Putamen (tissue), 1 donor: ENCODE results near the gene ALPL.

ENCODE experiments used
- DNase-seq: peaks from one replicate; pipeline ENCODE4 v3.0.0-alpha.2; 2016; ENCODE audit warnings: low spot score

Gene ALPL

DNA sequence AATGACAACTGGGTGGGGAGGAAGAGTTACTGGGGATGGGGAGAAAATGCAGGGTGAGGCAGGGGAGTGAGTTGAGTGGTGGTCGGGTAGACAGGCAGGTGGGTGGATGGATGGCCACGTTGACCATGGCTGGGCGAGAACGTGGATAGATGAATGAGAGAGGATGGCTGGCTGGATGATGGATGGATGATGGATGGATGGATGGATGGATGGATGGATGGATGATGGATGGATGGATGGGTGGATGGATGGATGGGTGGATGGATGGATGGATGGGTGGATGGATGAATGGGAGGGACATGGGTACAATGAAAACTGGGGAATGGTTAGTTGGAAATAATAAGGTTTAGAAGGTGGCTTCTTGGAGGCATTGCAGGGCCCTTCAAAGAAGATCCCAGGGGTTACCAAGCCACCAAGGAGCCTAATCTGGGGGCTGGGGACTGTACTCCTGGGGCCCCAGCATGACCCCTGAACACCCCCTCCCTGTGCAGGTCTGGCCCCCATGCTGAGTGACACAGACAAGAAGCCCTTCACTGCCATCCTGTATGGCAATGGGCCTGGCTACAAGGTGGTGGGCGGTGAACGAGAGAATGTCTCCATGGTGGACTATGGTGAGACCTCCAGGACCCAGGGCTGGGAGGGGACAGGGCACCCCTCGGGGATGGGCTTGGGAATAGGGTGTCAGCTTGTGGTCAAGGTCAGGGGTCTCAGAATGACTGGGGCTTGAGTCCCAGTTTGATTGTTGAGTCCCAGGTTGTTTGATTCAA, 67.0 kb downstream of the ALPL start:
- no peak for DNase-seq

DNA sequence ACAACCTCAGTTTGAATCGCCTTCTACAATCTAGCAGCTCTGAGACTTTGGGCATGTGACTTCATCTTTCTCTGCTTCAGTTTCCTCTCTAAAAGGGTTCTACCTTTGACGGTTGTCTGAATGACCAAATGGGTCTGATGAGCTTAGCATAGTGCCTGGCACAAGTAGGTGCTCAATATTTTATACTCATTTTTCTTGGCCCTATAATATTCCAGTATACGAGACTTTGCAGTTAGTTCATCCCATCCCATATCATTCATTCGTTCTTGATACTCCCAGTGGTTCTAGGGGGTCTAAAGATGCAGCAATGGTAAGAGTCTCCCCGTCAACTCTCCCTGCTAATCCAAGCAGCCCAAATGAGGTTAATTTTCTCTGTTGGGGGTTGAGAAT, 67.6 kb downstream of the ALPL start:
- no peak for DNase-seq

DNA sequence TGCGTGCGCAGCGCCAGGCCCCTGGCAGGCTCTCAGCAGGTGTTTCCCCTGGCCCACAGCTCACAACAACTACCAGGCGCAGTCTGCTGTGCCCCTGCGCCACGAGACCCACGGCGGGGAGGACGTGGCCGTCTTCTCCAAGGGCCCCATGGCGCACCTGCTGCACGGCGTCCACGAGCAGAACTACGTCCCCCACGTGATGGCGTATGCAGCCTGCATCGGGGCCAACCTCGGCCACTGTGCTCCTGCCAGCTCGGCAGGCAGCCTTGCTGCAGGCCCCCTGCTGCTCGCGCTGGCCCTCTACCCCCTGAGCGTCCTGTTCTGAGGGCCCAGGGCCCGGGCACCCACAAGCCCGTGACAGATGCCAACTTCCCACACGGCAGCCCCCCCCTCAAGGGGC, 68.1 kb downstream of the ALPL start:
- DNase-seq = no peak

DNA sequence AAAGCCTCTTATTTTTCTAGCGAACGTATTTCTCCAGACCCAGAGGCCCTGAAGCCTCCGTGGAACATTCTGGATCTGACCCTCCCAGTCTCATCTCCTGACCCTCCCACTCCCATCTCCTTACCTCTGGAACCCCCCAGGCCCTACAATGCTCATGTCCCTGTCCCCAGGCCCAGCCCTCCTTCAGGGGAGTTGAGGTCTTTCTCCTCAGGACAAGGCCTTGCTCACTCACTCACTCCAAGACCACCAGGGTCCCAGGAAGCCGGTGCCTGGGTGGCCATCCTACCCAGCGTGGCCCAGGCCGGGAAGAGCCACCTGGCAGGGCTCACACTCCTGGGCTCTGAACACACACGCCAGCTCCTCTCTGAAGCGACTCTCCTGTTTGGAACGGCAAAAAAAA, 68.7 kb downstream of the ALPL start:
- no peak for DNase-seq

DNA sequence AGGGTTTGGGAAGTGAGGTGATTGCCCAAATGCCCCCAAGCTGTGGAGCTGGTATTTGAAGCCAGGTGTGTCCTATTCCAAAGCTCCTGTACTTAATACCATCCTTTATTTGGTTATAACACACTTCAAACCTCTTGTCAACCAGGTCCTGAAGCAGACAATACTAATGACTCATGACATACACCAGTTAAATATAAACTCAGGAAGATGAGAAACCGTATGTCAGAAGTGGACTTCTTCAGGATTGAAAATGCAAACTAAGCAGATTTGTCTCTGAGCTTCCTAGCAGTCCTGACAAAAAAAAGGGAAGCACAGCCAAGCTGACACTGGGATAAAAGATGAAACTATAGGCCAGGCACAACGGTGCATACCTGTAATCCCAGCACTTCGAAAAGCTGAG, 70.6 kb downstream of the ALPL start:
- no peak for DNase-seq

DNA sequence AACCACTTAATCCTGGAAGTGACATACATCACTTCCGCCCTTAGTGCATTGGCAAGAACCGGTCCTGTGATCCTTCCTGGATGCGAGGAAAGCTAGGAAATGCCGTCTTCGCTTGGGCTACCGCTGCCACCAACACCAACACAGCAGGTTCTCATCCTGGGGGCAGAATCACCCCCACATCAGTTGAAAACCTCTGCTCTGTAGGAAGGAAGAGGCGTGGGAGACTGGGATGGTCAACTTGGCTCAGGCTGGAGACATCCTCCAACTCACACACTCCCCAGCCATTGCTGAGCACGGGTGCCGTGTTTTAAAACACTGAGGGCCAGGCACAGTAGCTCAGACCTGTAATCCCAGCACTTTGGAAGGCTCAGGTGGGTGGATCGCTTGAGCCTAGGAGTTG, 74.9 kb downstream of the ALPL start:
- DNase-seq = no peak

DNA sequence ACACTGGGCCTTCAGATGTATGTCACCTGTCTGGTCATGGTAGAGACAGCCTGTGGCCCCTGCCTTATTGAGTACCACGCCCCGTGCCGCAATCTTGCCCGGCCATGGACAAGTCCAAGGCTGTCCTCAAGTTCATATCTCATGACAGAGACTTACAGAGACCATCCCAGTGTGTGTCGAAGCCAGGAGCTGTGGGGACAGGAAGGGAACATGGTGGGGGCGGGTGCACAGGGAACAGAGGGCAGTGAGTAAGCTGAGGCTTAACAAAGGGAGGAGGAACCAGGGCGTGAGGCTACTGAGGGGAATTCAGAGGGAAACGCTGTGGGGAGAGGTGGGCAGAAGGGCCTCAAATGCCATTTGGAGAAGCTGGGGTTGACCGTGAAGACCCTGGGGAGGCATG, 75.8 kb downstream of the ALPL start:
- DNase-seq = no peak

DNA sequence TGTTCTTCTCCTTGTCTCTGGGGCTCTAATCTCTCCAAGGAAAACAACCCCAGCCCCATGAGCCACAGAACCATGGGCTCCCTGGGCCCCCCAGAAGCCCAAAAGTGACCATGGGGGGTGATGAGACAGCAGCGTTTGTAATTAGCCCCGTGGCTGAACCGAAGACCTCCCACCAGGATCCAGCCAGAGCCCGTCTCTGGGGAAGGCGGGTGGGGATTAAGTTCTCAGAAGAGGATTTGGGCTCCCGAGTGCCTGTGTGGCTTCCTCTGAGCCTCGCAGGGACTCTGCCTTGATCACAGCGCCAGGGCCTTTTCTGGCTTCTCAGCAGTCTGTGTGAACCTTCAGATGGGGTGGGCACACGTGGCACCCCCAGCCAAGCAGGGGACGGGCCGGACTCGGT, 77.0 kb downstream of the ALPL start:
- DNase-seq = no peak

DNA sequence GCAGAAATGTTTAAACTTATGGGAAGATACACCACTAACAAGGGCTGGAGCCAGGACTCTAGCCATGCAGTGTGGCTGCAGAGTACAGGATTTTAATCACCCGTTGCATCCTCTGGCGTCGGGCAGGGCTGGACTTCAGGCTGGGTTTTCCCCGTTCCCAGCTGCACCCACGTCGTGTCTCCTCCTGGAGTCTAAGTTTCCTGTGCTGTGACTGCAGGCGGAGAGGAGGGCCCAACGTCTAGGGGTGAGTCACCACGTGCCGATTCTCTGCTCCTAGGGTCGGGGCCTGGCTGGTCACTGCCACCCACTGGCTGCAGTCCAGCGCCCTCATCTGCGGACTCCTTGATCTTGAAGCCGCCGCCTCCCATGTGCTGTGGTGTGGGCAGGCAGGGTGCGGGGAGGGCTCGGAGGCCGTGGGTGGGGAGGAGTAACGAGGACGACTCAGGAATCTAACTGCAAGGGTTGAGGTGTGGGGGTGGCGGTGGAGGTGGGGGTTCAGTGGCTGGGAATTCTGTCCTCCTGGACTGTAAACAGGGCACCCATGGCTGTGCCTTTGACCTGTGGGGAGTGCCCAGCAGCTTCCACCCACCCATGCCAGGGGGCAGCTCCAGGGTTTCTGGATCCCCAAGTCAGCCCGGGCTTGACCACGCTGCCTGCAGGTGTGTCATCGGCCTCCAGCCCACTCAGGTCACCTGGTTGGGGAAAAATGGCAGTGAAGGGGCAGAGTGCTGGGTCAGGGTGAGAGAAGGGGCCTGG, 77.8 kb downstream of the ALPL start:
- DNase-seq = no peak

DNA sequence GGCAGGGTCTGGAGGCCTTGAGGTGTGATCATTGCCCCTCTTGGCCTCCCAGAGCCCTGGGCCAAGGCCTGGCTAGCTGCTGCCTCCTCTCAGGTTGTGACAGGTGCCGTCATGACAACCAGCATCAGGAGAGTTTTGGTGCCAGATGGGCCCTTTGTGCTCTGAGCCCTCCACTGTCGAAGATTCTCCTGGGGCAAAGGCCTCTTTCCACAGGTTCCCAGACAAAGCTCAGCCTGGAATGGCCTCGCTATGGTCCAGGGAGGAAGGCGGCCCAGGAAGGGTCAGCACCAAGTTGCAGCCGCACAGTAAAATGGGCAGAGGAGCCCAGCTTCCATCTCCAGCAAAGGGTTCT, 78.4 kb downstream of the ALPL start:
- DNase-seq = no peak

DNA sequence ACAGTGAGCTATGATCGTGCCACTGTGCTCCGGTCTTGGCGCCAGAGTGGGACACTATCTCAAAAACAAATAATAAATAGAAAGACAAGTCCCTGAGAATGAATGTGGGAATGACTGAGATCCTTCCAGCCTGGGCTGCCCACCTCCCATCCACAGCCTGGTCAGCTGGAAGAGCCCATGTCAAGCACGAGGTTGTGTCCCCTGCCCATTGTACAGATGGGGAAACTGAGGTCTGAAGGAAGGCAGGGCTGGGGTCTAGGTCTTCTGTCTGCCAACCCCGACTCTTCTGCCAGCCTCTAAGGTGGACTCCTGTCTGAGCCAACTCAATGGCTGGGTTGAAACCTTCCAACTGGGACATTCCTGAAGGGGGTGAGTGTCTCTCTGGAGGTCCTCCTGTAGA, 80.4 kb downstream of the ALPL start:
- DNase-seq = no peak

DNA sequence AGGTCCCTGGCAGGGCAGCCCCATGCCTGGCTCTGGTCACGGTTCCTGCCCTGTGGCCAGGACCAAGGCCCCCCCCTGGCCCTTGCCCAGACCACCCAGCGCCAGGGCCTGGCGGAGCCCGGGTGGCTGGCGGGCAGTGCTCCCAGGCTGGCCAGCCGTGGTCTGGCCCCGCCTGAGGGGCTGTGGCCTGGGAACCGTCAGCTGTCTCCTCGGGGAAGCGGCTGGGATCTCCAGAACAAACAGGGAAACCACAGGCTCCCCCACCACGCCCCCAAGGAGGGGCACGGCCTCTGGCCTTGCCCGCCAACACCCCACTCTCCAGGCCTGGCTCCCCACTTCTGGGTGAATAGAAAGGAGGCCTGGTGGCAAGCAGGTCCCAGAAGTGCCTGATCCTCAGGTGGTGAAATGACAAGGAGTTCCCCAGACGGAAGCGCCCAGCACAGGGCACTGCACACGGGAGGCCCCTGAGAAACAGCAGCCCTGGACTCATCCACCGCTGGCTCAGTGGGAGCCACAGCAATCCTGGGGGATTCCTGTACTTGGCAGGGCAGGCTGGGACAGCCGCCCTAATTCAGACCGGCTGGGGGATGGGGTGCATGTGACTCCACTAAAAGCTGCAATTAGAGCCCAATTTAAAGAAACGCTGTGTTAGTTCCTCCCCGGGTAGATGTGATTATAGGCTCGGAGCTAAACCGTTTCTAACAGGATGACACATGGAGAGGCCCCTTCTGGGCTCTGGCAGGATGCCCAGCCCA, 81.1 kb downstream of the ALPL start:
- DNase-seq = peak; percentile 25

DNA sequence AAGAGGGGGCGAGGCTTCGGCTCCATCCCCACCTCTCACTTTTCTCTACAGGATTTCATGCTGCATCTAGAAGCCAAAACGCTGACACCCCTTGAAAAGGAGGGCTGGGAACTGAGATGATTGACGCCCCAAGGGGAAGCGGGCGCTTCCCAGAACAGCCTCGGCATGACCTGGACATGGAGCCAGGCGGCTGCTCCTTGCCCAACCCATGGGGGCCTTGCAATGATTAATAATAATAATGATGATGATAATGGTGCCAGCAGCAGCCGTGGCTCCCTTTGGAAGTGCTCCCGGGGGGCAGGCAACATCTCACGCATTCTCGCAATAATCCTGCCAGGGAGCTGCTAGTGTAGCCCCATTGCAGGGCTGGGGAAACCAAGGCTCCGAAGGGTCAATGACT, 81.7 kb downstream of the ALPL start:
- DNase-seq = no peak

DNA sequence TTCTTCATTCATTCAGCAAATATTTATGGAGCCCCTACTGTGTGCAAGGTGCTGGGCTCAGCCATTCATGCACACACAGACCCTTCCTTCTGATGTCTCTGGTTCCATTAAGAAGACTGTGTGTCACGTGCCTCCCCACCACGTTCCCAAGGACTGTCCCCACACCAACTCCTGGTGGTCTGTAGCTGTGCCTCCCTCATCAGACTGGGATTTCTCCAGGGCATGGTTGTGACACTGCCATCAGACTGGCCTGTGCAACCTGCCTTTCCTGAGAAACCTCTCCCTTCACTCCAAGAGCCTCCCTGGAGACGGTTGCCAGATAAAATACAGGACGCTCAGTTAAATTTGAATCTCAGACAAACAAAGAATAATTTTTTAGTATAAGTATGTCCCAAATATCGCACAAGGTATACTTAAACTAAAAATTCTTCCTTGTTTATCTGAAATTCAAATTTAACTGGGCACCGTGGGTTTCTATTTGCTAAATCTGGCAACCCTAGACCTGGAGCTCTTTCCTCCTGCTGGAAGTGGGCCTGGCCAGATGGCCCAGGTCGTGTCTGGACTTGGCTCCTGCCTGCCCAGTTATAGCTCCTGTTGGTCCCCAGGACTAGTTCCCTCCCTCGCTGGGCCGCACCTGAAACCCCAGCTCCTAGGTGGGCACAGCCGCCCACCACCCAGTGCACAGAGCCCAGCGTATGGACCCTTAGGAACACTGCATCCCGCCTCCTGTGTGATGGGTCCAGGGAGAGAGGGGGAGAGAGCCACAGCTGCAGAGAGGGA, 83.1 kb downstream of the ALPL start:
- DNase-seq = no peak

DNA sequence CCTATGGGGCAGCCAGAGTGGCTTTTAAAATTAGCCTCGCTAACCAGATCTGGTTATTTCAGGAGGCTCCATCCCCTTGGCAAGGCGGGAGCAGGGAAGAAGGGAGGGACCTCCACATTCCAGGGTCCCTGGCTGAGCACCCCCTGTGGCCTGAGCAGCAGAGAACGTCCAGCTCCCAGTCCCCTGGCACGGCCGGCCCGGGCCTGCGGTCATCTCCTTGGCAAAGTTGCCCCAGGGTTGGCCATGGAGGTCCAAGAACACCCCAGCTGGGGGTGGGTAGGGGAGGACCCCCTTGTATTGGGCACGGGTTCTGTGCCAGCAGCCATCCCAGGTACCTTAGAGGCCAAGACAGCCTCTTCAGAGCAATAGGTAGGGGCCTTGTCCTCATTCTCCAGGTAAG, 84.0 kb downstream of the ALPL start:
- no peak for DNase-seq

DNA sequence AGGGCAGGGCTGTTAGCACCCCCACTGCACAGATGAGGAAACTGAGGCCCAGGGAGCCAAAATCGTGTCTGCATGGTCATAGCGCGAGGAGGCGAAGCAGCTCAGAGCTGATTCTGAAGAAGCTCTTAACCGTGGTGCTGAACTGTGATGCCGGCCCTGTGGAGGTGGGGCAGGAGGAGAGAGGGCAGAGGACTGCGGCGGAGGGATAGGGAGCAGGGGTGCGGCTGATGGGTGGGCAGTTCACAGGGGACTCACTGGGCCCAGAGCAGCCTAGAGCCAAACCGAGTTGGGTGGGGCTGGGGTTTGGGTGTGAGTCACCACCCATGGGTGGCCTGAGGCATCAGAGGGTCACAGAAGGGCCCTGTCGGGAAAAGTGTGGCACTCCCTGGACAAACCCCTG, 85.3 kb downstream of the ALPL start:
- no peak for DNase-seq

DNA sequence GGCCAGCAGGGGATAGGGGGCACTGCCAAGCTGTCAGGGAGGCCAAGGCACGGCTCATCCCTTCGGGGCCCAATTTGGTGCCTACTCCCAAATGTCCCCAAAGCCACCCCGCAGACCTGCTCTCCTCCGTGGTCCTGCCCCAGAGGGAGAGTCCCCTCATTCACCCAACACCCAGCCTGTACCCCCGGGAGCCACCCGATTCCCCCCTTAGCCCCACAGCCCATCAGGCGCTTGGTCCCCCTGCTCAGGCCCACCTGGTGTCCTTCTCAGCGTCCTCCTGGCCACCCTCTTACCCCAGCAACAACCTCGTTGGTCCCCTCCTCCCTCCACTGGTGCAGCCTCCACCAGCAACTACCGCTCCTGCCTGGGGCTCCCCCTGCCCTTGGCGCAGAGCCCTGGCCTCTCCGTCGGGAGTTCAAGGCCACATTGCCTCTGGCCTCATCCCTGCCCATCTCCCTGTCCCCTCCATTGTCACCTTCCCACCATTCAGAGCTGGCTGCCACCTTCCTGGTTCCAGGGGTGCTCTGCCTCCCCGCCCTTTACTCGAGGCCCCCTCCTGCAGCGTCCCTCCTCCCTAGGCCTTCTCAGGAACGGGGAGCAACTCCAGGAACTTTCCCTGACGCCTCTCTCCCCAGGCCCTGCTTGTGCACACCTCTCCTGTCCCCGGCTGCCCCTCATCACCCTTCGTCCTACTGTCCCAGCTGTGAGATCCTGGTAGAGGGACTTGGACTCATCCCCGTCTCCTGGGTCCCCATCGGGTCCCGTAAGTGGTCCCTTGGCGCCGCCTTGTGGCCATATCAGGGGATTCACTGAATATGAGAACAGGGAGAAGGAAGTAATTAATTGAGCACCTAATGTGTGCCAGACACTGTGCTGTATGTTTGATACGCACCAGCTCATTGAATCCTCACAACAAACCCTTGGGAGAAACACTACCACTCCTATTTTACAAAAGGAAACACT, 86.0 kb downstream of the ALPL start:
- no peak for DNase-seq

DNA sequence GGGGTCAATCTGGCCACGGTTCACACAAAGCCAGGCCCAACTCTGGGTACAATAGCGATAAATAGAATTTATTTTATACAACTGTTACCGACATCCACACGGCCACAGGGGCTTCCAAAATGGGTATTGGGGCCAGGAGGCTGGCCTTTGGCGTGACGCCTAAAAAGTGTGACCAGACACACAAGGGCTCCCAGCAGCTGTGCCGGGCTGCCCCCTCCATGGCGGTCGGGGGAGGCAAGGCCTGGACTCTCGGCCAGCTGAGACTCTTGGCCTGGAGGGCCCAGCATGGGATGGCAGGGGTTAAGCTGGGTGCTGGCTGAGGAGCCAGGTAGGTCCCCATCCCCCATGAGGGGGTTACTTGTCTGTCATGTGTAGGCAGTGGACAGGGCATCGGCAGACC, 87.0 kb downstream of the ALPL start:
- DNase-seq = no peak

DNA sequence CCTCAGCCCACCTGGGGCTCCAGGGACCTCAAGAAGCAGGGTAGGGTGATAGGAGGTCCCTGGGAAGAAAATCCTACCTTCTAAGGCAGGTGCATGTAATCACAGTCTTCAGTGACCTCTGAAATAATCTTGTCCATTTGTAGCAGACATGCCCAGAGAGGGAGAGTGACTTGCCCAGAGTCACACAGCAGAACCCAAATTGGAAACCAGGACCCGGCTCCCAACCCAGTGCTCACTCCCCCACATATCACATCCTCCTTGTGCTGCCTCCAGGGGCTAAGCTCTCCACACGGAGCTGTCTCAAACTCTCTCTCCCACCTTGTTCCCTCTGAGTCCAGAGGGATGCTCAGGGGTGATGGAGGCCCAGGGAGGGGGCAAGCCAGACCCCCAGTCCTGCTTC, 87.4 kb downstream of the ALPL start:
- DNase-seq = no peak

DNA sequence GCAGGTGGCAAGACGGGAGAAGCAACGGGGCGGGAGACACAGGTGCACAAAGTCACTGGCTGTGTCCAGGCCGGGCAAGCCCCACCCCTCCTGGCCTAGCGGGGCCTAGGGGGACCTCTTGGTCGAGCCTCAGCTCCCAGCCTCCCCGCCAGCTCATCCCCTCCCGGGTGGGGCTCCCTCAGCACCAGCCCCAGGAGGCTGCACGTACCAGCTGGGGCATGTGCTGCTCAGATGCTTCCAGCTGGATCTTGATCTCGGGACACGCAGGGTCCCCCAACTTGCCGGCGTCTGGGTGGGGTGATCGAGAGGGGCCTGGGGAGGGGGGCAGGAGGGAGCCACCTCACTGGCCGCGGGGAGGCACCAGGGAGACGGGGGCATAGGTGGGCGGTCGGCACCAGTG, 88.5 kb downstream of the ALPL start:
- no peak for DNase-seq

DNA sequence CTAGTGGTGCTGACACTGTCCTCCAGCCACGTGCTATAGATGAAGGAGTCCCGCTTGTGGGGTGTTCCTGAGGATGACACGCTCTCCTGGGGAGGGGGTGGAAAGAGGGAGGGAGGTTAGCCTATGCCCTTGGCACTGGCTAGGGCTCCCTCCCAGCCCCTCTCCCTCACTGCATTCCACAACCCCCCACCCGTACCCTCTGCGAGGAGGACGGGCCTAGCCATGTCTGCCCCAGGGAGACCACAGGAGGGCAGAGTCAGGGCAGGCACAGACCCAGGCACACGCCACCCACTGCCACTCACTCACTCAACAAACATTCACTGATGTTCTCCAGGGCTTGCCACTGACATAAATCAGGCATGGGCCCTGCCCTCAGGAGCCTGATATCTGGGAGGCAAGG, 89.2 kb downstream of the ALPL start:
- no peak for DNase-seq
